Liver (tissue), 3 donors: ENCODE data around the gene VWA2.

Experiments used
- ATF3 ChIP-seq: IDR thresholded peaks from 2 replicates; pipeline ENCODE4 v1.6.1; 2016; ENCODE audit warnings: antibody characterized with exemption
- CTCF ChIP-seq: fragments of 150-350 bp; IDR thresholded peaks from 2 replicates; pipeline ENCODE4 v1.5.1; 2017; ENCODE audit warnings: improper control_type of control experiment, low read depth, low read length; ENCODE audit not compliant: missing input control
- GABPA ChIP-seq, 2 donors: IDR thresholded peaks in 1 of 2; conservative IDR thresholded peaks in 1 of 2; 2 replicates each; pipeline ENCODE4 v1.6.1; 2016; ENCODE audit warnings: antibody characterized with exemption in 2 of 2, mild to moderate bottlenecking in 1 of 2, moderate library complexity in 1 of 2
- MAX ChIP-seq: IDR thresholded peaks from 2 replicates; pipeline ENCODE4 v1.6.1; 2016; ENCODE audit warnings: antibody characterized with exemption
- RAD21 ChIP-seq, 2 donors: IDR thresholded peaks; 2 replicates each; pipeline ENCODE4 v1.6.1; 2016; ENCODE audit warnings: antibody characterized with exemption in 2 of 2, mild to moderate bottlenecking in 2 of 2
- REST ChIP-seq: IDR thresholded peaks from 2 replicates; pipeline ENCODE4 v1.6.1; 2016; ENCODE audit warnings: antibody characterized with exemption, mild to moderate bottlenecking
- RXRA ChIP-seq, 2 donors: IDR thresholded peaks; 2 replicates each; pipeline ENCODE4 v1.6.1; 2017 to 2018; ENCODE audit warnings: antibody characterized with exemption in 2 of 2, mild to moderate bottlenecking in 1 of 2
- TAF1 ChIP-seq: conservative IDR thresholded peaks from 2 replicates; pipeline ENCODE4 v1.6.1; 2016; ENCODE audit warnings: antibody characterized with exemption, mild to moderate bottlenecking
- donor health status: healthy.
- donor health status: healthy.

- TF ChIP-seq GABPA (IDR thresholded peaks at IDR 0.05 in 1 of 2, conservative IDR thresholded peaks at IDR 0.05 in 1 of 2): no peak
- no peak for TF ChIP-seq CTCF
- no peak for TF ChIP-seq RAD21 (IDR thresholded peaks at IDR 0.05)
- no peak for TF ChIP-seq REST
- TF ChIP-seq MAX: no peak
- TF ChIP-seq TAF1: no peak
- TF ChIP-seq RXRA (IDR thresholded peaks at IDR 0.05): no peak
- no peak for TF ChIP-seq ATF3
Measured at GRCh38 chr10:114305521-114305925, 66.5 kb downstream of the VWA2 start.
